GM18858 (cell line): ENCODE measurements around the gene ST6GALNAC3.

Experiments used
- ATAC-seq: cut with Tn5 transposase; IDR thresholded peaks from one replicate; pipeline ENCODE4 v1.9.1; 2021; ENCODE audit not compliant: unreplicated experiment

ST6GALNAC3 gene

GRCh38 chr1:76186554-76187170 is 112.1 kb downstream of the ST6GALNAC3 start:
- no peak for ATAC-seq

GRCh38 chr1:76187436-76187835 is 112.9 kb downstream of the ST6GALNAC3 start:
- no peak for ATAC-seq

GRCh38 chr1:76189310-76189709 is 114.8 kb downstream of the ST6GALNAC3 start:
- no peak for ATAC-seq

GRCh38 chr1:76190749-76191424 is 116.3 kb downstream of the ST6GALNAC3 start:
- peak; percentile 62 for ATAC-seq

- no peak for ATAC-seq
Measured at GRCh38 chr1:76191561-76191960, 117.0 kb downstream of the ST6GALNAC3 start.

- no peak for ATAC-seq
Measured at GRCh38 chr1:76198452-76198851, 123.9 kb downstream of the ST6GALNAC3 start.

- no peak for ATAC-seq
Measured at GRCh38 chr1:76202670-76203069, 128.1 kb downstream of the ST6GALNAC3 start.

GRCh38 chr1:76203127-76203526 is 128.6 kb downstream of the ST6GALNAC3 start:
- ATAC-seq = no peak

- ATAC-seq = no peak
Measured at GRCh38 chr1:76209238-76209637, 134.7 kb downstream of the ST6GALNAC3 start.

- no peak for ATAC-seq
Measured at GRCh38 chr1:76209648-76210047, 135.1 kb downstream of the ST6GALNAC3 start.

- ATAC-seq = no peak
Measured at GRCh38 chr1:76210160-76210559, 135.6 kb downstream of the ST6GALNAC3 start.

- ATAC-seq = no peak
Measured at GRCh38 chr1:76218888-76219287, 144.3 kb downstream of the ST6GALNAC3 start.

GRCh38 chr1:76219366-76219818 is 144.8 kb downstream of the ST6GALNAC3 start:
- ATAC-seq = peak; percentile 68

GRCh38 chr1:76224752-76225151 is 150.2 kb downstream of the ST6GALNAC3 start:
- ATAC-seq = no peak

GRCh38 chr1:76225526-76225925 is 151.0 kb downstream of the ST6GALNAC3 start:
- ATAC-seq = no peak

- no peak for ATAC-seq
Measured at GRCh38 chr1:76227621-76228020, 153.1 kb downstream of the ST6GALNAC3 start.

GRCh38 chr1:76229279-76230005 is 154.9 kb downstream of the ST6GALNAC3 start:
- ATAC-seq = no peak

- ATAC-seq = no peak
Measured at GRCh38 chr1:76230842-76231281, 156.3 kb downstream of the ST6GALNAC3 start.

GRCh38 chr1:76231320-76231719 is 156.8 kb downstream of the ST6GALNAC3 start:
- ATAC-seq = no peak

GRCh38 chr1:76232666-76233065 is 158.1 kb downstream of the ST6GALNAC3 start:
- ATAC-seq = no peak

- ATAC-seq = no peak
Measured at GRCh38 chr1:76234061-76234460, 159.5 kb downstream of the ST6GALNAC3 start.

- ATAC-seq = no peak
Measured at GRCh38 chr1:76237211-76237610, 162.7 kb downstream of the ST6GALNAC3 start.
